Ovary (tissue), 3 donors: Measurements from ENCODE around the gene SYTL3.

ENCODE experiments used
- POLR2A ChIP-seq: fragments of 450-650 bp; IDR thresholded peaks from one replicate; pipeline ENCODE4 v1.6.1; 2017; ENCODE audit warnings: antibody characterized with exemption, mild to moderate bottlenecking, moderate library complexity
- TF ChIP-seq, protein P1 (sequence below), 3 donors: fragments of 450-650 bp in 2 of 3; fragments of 200-600 bp in 1 of 3; IDR thresholded peaks; one replicate each; pipeline versions ENCODE4 v1.5.1 to v1.8.0; 2016 to 2022; ENCODE audit warnings: antibody characterized with exemption in 3 of 3, mild to moderate bottlenecking in 1 of 3
- donor health status: DM: no; HTN: no; CAD: no.

DNA sequence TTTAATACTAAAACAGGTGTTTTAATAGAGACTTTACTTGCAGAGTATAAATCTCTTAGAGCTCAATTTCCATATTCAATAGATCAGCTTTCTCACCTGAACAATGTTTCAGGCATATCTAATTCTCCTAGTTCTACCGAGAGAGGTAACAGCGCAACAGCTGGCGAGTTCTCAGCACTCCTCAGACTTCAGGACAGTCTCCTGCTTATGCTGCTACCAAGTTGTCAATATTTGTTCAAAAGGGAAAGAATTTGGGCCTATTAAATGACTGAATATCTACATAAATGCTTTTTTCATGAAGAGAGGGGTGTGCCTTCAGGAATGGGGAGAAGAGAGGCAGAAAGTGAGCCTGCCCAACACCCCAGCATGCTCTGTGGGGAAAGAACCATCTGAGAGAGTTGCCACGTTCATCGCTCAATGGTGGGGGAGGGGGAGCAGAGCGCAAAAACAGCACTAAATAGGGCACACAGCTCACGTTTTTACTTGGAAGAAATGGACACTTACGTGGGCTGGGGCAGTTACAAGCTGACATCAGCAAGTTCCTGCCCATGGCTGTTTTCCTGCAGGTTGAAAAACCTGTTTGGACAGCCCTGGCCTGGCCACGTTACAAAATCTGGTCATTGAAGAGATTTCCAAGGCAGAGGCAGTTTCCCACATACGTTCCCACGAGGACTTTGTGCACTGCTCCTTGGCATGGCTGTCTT is 131.3 kb downstream of the SYTL3 start:
- no peak for TF ChIP-seq POLR2A
- TF ChIP-seq, protein P1, sequence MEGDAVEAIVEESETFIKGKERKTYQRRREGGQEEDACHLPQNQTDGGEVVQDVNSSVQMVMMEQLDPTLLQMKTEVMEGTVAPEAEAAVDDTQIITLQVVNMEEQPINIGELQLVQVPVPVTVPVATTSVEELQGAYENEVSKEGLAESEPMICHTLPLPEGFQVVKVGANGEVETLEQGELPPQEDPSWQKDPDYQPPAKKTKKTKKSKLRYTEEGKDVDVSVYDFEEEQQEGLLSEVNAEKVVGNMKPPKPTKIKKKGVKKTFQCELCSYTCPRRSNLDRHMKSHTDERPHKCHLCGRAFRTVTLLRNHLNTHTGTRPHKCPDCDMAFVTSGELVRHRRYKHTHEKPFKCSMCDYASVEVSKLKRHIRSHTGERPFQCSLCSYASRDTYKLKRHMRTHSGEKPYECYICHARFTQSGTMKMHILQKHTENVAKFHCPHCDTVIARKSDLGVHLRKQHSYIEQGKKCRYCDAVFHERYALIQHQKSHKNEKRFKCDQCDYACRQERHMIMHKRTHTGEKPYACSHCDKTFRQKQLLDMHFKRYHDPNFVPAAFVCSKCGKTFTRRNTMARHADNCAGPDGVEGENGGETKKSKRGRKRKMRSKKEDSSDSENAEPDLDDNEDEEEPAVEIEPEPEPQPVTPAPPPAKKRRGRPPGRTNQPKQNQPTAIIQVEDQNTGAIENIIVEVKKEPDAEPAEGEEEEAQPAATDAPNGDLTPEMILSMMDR (IDR thresholded peaks at IDR 0.05) = no peak
